ENCODE measurements around the gene SCML2.
A peak's percentile ranks its signal among the peaks of the same experiment; 100 is the strongest.
"Not testable (repeated sequence)": the region's sequence is repeated elsewhere in the genome, so short reads cannot be mapped to it uniquely, and the experiment has no call there.

The SCML2 gene

DNA sequence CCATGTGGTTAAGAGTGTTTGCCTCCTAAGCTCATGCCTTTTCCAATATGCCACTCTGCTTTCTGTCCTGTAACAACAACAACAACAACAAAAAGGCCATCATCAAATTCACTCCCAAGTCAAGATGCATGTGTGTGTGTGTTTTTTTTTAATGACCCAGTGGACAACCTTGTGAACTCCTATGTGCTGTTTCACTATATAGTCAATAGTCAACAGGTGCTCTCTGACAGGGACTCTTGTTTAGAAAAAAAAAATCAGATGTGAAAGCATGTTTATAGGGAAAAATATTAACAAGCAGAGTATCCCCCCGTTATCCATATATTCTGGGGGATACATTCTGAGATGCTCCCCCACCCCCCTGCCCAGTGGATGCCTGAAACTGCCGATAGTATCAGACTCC is 83.2 kb downstream of the SCML2 start:
- no peak for DNase-seq

DNA sequence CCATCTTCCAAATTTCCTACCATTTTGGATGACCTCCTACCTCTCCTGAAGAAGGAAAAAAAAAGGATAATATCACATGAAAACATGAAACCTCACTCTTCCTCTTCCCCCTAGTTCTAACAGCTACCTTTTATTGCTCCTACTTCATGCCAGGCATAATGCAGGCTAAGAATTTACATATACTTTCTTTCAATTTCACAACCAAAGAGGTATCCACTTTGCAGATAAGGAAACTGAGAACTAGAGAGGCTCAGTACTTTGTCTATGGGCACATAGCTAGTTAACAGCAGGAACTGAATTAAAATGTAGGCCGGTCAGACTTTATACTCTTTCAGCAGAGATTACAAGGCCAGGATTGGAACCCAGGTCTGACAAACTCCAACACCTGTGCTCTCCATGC is 99.4 kb downstream of the SCML2 start:
- no peak for DNase-seq

DNA sequence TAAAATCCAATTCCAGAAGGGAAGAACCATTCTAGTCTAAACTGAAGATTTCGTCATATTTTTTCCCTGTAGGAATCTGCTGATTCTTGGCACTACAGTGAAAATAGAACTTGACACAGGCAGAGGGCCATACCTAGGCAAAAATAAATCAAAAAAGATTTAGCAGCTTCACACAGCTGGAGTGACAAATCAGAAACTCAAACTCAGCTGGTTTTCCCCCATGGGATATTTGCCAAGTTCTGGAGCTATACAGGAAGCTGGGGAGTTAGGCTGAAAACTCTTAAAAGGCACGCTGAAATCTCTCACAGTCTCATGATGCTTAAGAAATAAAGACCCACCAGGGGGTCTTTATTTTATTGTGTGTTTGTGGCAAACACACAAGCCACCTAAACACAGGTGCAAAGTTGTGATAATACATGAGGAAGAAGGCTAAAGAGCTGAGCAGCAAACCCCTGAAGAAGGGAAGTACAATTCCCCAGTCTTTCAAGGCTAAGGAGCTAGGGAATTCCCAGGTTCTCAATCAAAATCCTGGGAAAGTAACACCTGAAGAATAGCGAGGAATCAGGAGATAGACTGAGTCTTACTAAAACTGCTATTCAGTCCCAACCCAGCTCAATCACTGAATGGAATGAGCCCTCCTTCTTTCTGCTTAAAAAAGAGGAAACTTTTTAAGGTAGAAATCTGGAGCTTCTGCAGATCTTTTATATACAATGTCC is 101.7 kb downstream of the SCML2 start:
- no peak for DNase-seq

DNA sequence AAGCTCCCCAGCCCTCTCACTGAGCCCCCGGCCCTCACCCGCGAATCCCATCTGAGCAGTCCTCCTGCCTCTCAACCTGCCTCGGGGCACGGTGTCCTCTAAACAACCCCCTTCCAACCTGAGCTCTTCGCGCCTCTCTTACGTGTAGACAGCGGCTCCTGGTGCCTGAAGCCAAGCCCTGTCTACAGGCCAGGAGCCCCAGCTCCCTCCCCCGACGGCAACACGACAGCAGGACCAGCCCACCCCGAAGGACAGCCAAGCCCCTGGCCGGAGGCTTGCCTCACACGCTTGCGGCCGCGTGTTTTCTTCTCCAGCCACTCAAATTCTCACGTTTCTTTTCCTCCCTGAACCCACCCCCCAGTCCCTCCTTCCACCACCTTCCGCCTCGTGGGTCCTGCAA is 124.8 kb downstream of the SCML2 start:
- not testable (repeated sequence) for DNase-seq

DNA sequence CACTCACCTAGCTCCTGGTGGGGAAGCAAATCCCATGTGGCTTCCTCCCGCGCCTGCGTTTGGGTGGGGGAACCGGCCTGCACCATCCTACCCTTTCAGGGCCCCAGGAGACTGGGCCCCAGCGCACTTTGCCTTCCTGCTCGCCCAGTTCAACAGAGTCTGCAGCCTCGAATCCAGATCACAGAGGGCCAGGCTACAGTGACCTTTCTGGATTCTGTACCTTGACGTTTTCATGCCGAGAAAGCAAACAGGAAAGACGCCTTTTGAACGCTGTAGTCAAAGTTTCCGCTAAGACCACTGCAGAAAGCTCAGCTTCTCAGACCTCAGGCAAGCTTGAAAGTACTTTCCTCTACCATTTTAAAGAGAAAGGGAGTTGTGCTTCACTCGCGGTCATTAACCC is 126.4 kb downstream of the SCML2 start:
- DNase-seq = no peak

DNA sequence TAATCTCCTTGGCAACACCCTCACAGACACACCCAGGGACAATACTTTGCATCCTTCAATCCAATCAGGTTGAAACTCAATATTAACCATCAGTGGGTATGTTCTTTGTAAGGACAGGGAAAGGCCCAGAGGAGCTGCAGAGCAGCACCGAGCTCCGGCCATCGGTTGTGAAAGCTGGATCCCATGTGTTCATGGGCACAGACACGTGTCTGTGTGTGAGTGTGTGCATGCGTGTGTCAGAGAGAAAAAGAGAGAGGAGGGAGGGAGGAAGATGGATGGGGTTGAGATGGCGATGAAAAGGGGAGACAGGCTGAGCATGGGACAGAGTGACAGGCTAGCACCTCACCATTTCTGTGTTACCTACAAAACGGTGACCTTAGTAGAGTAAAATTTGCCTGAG is 127.0 kb downstream of the SCML2 start:
- no peak for DNase-seq

DNA sequence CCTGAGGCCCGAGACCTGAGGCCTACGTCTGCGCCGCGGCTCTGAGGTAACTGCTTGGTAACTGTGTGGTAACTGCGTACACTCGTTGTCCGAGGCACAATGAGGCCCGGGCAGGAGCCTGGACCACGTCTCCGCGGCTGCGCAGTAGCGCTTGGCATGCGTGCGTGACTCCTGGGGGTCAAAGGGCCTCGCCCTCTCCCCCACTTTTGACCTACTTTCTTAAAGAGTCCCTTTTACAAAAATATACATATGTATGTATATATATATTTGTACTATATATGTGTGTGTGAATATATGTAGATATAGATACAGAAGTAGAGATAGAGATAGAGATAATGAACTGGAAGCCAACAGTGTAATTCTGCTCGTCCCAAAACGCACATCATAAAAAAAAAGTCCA is 133.7 kb downstream of the SCML2 start, which contains the start of gene BEND2:
TSS of gene BEND2 (minus strand) at position 101 of the 400 bp plus-strand sequence. CDS start 136 bp downstream, outside the sequence.
- no peak for DNase-seq

DNA sequence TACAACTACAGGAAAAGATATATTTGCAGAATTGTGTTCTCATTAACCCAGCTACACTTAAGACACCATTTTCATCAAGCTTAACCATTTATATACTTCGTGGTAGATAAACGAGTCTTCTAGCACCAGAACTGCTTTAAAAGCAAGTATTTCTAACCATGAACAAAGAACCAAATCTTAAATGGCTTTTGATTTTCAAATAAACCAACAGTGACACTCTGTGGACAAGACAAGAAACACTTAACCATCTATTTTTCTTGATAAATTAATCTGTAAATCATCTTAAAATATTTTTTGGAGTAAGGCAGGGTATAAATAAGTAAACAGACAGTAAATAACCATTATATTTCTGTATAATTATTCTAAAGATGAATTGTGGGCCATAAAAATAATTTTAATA is 144.0 kb downstream of the SCML2 start:
- peak in 1 of 2 donors; percentile 3 for DNase-seq

DNA sequence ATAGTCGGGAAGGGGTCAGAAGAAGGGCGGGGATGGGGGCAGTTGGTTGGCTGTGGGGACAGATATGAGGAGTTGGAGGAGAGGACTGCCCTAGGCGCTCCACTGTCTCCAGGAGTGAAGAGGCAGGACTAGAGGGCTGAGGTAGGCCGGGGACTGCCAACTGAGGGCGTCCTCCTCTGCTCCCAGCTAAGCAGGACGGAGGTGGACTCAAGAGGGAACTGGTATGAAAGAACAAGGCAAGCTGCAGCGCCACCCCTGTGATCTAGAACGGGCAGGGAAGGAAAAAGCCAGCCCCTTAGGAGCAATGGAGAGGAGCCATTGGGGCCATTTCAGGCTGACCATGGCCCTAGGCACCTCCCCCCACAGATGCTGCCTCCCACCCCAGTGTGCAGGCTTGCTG is 147.8 kb downstream of the SCML2 start:
- DNase-seq = no peak

DNA sequence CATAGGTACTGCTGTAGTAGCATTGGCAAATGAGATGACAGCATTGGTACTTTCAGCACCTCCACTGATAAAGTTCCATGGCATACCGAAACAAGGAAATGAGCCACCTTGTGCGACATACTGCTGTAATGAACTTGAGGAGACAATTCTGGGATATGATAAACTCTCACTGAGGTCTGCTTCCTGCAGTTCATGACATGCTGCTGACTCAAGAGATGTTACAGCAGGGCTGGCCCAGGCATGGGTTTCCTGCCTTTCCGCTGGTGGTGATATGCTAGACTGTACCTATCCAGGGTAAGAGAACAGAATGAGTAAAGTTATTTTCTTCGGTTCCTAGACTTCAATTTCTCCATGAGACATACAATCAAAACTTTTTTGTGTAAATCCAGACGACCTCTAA is 150.9 kb downstream of the SCML2 start:
- no peak for DNase-seq

DNA sequence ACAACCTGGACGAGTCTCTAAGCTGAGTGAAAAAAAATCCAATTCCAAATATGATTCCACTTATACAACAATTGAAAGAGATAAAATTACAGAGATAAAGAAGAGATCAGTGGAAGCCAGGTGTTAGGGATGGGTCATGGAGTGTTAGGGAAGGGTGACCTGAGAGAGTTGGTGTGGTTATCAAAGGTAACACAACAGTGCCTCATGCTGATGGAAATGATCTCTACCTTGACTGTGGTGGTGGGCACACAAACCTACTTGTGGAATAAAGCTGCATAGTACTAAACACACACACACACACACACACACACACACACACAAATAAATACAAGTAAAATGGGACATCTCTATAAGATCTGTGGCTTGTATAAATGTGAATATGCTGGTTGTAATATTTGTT is 159.8 kb downstream of the SCML2 start:
- no peak for DNase-seq
